Measurements from ENCODE around the gene EFCAB6. TPM values are rescaled to one million over a fixed set of nuclear protein-coding genes. Genes with fewer than 3 reads are reported as not detected.

Gene EFCAB6
- total and polyA plus RNA-seq, 9 of the 15 experiments (the other 6 are each of a cell fraction or from before 2014, with no cell fraction given), result 0.06 TPM; not detected in 8

DNA sequence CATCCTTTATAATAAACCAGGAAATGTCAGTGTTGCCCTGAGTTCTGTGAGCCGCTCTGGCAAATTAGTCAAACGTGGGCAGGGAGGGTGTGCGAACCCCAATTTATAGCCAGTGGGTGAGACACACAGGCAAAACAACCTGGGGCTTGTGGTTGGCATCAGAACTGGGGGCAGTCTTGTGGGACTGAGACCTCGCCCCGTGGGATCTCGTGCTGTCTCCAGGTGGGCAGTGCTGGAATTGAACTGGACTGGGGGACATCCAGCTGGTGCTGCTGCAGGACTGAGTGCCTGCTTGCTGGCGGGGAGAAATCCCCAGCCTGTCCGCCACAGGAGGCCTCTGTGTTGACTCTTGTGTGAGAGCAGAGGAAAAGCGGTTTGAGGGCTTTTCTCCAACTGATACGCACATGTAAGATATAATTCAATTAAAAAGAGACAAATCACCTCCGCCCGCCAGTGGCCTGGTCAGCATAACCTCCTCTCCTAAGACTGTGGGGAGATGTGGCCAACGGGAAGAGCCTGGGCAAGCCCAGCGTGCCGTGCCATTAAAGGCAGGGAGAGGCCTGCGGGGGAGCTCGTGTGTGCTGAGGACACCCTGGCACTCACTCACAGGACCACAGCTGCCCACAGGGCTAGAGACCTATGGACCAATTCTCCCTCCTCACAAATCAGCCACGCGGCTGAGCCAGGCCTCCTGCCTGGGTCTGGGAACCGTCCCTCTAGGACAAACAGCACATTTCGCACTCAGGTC, 31.9 kb upstream of the EFCAB6 start:
- ChIA-PET POLR2A (no interaction called here), CTCF (ENCODE audit: low intra/inter-chr PET ratio) (no interaction called here)
- no TSS peak for BruUV-seq (replicated peaks)
- TF ChIP-seq, protein P1, sequence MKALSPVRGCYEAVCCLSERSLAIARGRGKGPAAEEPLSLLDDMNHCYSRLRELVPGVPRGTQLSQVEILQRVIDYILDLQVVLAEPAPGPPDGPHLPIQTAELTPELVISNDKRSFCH (CRISPR knock-in tag; IDR thresholded peaks at IDR 0.05), result no peak
- TF ChIP-seq, protein P1 (tag; IDR thresholded peaks at IDR 0.05), result no peak
- TF ChIP-seq ZNF12 (CRISPR knock-in tag; IDR thresholded peaks at IDR 0.05), result no peak
- TF ChIP-seq, protein P2, sequence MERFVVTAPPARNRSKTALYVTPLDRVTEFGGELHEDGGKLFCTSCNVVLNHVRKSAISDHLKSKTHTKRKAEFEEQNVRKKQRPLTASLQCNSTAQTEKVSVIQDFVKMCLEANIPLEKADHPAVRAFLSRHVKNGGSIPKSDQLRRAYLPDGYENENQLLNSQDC (CRISPR knock-in tag; IDR thresholded peaks at IDR 0.05), result no peak
- TF ChIP-seq ZFP30 (CRISPR knock-in tag; IDR thresholded peaks at IDR 0.05; ENCODE audit: borderline replicate concordance), result no peak
- DNase-seq (ENCODE audit: extremely low read depth in 1 of 4, low spot score in 3 of 4) (no peak), ATAC-seq (no peak), FAIRE-seq (no peak)
- H3K4me3 ChIP-seq, result no peak overlapping the region
- no peaks in the 10 kb centered on the region for H3K79me2 ChIP-seq (ENCODE audit: control insufficient read depth, insufficient read depth, low read length)
- no peak overlapping the region for H3K9ac ChIP-seq (ENCODE audit: insufficient read depth in 1 of 2, low read depth in 2 of 2, low read length in 2 of 2)
- whole genome bisulfite sequencing (ENCODE audit: insufficient coverage, low coverage, missing lambda C conversion rate), result 4% methylated on average over 8 of the region's 21 CpGs
- H4K20me1 ChIP-seq (replicated peaks; ENCODE audit: control insufficient read depth, insufficient read depth, low read length), result no peaks in the 10 kb centered on the region
- H3K9me3 ChIP-seq (replicated peaks; ENCODE audit: control insufficient read depth, insufficient read depth, low read depth, low read length), result no peaks in the 10 kb centered on the region
- intact Hi-C loops (cut with micrococcal nuclease) (no loop called here), in situ Hi-C loops (cut with MboI) (no loop called here)
- H3K36me3 ChIP-seq (ENCODE audit: control insufficient read depth, insufficient read depth, low read length), result no peaks in the 10 kb centered on the region
- no peaks in the 10 kb centered on the region; a peak in 1 of 5 replicates for H3K4me1 ChIP-seq (replicated peaks in 1 of 2; ENCODE audit: control insufficient read depth in 2 of 2, insufficient read depth in 2 of 2, low read length in 2 of 2)
- H3K27ac ChIP-seq (ENCODE audit: extremely low read depth, low read depth, low read length), result no peak overlapping the region
- H3K27me3 ChIP-seq (ENCODE audit: control insufficient read depth in 2 of 2, insufficient read depth in 2 of 2, low read length in 2 of 2), result peaks cover 6 to 29% of the 10 kb centered on the region in 2 experiments; a peak in 4 of 5 replicates
- H3K4me2 ChIP-seq (ENCODE audit: insufficient read depth, low read length), result no peak overlapping the region
- no peak overlapping the region for H2AFZ ChIP-seq (ENCODE audit: low read depth, low read length)
- no peaks in the 10 kb centered on the region for H3K9me1 ChIP-seq (ENCODE audit: control insufficient read depth, insufficient read depth, low read length)

Measured in K562 (cell line).